Activated naive CD8-positive, alpha-beta T cell treated with anti-CD3 and anti-CD28 coated beads, Interleukin-2, amount 50 U/mL, for 24 hours (primary cell): ENCODE measurements around the gene MYH2.
"Not testable (repeated sequence)": the region's sequence is repeated elsewhere in the genome, so short reads cannot be mapped to it uniquely, and the experiment has no call there.

Experiments
- ATAC-seq: fragments of 150-1000 bp; cut with Tn5 transposase; one replicate; pipeline ENCODE4 v1.10.0; 2021
- DNase-seq: peaks from one replicate; pipeline ENCODE4 v3.0.0; 2021
- H3K27ac Mint-ChIP-seq: one replicate; pipeline ENCODE4 v1.8.0; 2021; ENCODE audit warnings: mild to moderate bottlenecking, mixed read lengths
- H3K27me3 Mint-ChIP-seq: one replicate; pipeline ENCODE4 v1.8.0; 2021; ENCODE audit warnings: mixed read lengths
- H3K36me3 Mint-ChIP-seq: one replicate; pipeline ENCODE4 v1.8.0; 2021; ENCODE audit warnings: low read depth, mixed read lengths
- H3K4me1 Mint-ChIP-seq: one replicate; pipeline ENCODE4 v1.8.0; 2021; ENCODE audit warnings: mixed read lengths
- H3K4me3 Mint-ChIP-seq: one replicate; pipeline ENCODE4 v1.8.0; 2021; ENCODE audit warnings: mild to moderate bottlenecking, moderate library complexity, mixed read lengths
- H3K9me3 Mint-ChIP-seq: one replicate; pipeline ENCODE4 v1.8.0; 2021; ENCODE audit warnings: mixed read lengths

MYH2 gene

GRCh38 chr17:10549096-10549842, at the start of gene MYH2:
Gene MYH2 (minus strand): TSS chr17:10549658. CDS start chr17:10547920, 1,738 bp downstream.
- H3K9me3 Mint-ChIP-seq: peaks cover 3% of the 10 kb centered on the region
- no peaks in the 10 kb centered on the region for H3K4me1 Mint-ChIP-seq
- DNase-seq (no peak), ATAC-seq (no peak)
- no peaks in the 10 kb centered on the region for H3K36me3 Mint-ChIP-seq
- H3K4me3 Mint-ChIP-seq: no peak within 1 kb of the TSS
- peaks cover 11% of the 10 kb centered on the region for H3K27me3 Mint-ChIP-seq
- H3K27ac Mint-ChIP-seq: no peak within 1 kb of the TSS

DNA sequence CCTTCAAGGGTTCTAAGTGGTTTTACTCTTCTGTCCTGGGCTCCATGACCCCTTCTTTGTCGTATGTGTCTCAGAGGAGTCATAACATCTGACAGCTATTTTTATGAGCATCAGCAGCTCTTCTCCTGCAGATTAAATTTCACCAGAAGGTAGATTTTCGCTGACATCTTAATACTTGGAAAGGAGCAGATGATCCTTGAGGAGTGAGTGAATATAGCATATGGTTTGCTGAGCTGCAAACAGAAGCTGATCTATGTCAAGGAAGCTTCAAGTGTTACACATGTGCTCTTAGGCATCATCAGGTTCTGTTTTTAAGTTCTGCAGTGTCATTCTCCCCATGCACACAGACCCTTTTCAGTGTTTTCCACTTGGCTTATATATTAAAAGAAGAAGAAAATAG, 49.2 kb upstream of the MYH2 start:
- H3K27me3 Mint-ChIP-seq: peaks cover 13% of the 10 kb centered on the region
- H3K4me3 Mint-ChIP-seq: no peak overlapping the region
- DNase-seq (no peak), ATAC-seq (no peak)
- no peaks in the 10 kb centered on the region for H3K4me1 Mint-ChIP-seq
- H3K36me3 Mint-ChIP-seq: no peaks in the 10 kb centered on the region
- H3K9me3 Mint-ChIP-seq: no peaks in the 10 kb centered on the region
- H3K27ac Mint-ChIP-seq: no peak overlapping the region

DNA sequence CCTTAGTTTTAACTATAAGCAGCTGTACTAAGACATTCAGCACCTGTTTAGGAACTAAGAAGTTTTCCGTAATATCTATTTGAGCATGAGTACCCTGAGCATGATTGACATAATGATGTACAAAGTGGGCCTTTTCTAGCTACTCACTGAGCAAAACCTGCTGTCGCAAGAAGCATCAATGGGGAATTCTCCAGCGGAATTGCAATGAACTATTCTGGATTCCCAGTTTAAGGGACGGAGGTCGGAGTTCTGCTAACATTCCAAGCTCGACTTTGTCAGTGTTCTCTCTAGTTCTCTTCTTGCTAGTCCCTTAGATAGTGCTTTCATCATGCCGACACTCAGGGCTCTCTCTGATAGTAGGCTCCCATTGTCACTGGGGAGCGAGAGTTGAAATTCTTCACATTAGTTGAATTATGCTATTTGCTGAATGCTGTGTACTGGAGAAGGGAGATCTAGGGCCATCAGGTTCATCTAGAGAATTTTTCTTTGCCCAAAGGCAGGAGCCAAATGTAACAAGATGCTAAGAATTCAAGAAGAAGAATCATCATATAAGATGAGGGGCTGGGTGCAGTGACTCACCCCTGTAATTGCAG, 40.2 kb upstream of the MYH2 start:
- H3K4me1 Mint-ChIP-seq: no peaks in the 10 kb centered on the region
- no peaks in the 10 kb centered on the region for H3K36me3 Mint-ChIP-seq
- no peak for DNase-seq
- no peak overlapping the region for H3K4me3 Mint-ChIP-seq
- ATAC-seq: no peak
- no peak overlapping the region for H3K27ac Mint-ChIP-seq
- peaks cover 11% of the 10 kb centered on the region for H3K27me3 Mint-ChIP-seq
- no peaks in the 10 kb centered on the region for H3K9me3 Mint-ChIP-seq

DNA sequence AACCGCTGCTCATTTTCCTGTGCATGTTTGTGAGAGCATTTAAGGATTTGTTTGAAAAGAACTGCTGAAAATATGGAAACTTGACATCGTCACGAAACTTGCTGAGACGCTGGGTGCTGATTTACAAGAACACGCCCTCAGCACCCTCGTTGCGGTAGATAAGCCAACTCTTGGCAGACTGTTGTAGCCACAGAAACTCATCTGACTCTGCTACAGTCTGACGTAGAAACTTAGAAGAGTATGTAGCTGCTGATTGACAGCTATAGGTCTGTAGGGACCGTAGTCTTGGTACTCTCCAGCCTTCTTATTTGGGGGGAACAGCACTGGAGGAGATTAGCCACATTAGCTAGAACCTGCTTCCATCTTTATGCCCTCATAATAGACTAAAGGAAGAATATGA, 36.1 kb upstream of the MYH2 start:
- no peak for DNase-seq
- ATAC-seq: no peak
- Mint-ChIP-seq H3K36me3 (no peaks in the 10 kb centered on the region), H3K4me3 (no peak overlapping the region), H3K27me3 (peaks cover 17% of the 10 kb centered on the region), H3K27ac (no peak overlapping the region), H3K4me1 (no peaks in the 10 kb centered on the region), H3K9me3 (no peaks in the 10 kb centered on the region)

GRCh38 chr17:10583834-10584233, 34.4 kb upstream of the MYH2 start:
- no peak overlapping the region for H3K27ac Mint-ChIP-seq
- ATAC-seq (no peak), DNase-seq (no peak)
- H3K9me3 Mint-ChIP-seq: no peaks in the 10 kb centered on the region
- H3K36me3 Mint-ChIP-seq: no peaks in the 10 kb centered on the region
- H3K27me3 Mint-ChIP-seq: peaks cover 17% of the 10 kb centered on the region
- no peak overlapping the region for H3K4me3 Mint-ChIP-seq
- H3K4me1 Mint-ChIP-seq: no peaks in the 10 kb centered on the region

- H3K27ac Mint-ChIP-seq: no peak overlapping the region
- ATAC-seq: no peak
Measured at GRCh38 chr17:10579270-10579669, 29.8 kb upstream of the MYH2 start.

GRCh38 chr17:10574324-10574723, 24.9 kb upstream of the MYH2 start:
- Mint-ChIP-seq H3K4me1 (no peaks in the 10 kb centered on the region), H3K9me3 (no peaks in the 10 kb centered on the region), H3K27ac (no peak overlapping the region), H3K27me3 (peaks cover 6% of the 10 kb centered on the region), H3K36me3 (no peaks in the 10 kb centered on the region), H3K4me3 (no peak overlapping the region)
- DNase-seq (no peak), ATAC-seq (no peak)

More at GRCh38 chr17:10579270-10579669, 29.8 kb upstream of the MYH2 start:
- H3K9me3 Mint-ChIP-seq: no peaks in the 10 kb centered on the region
- H3K4me1 Mint-ChIP-seq: no peaks in the 10 kb centered on the region
- H3K4me3 Mint-ChIP-seq: no peak overlapping the region
- peaks cover 16% of the 10 kb centered on the region for H3K27me3 Mint-ChIP-seq
- DNase-seq: no peak
- no peaks in the 10 kb centered on the region for H3K36me3 Mint-ChIP-seq

- ATAC-seq: no peak
- Mint-ChIP-seq H3K4me1 (no peaks in the 10 kb centered on the region), H3K9me3 (no peaks in the 10 kb centered on the region), H3K27me3 (peaks cover 4% of the 10 kb centered on the region), H3K36me3 (no peaks in the 10 kb centered on the region), H3K4me3 (no peak overlapping the region), H3K27ac (no peak overlapping the region)
- DNase-seq: no peak
Measured at GRCh38 chr17:10563991-10564660, 14.7 kb upstream of the MYH2 start.

GRCh38 chr17:10558049-10558448, 8.6 kb upstream of the MYH2 start:
- H3K36me3 Mint-ChIP-seq: no peaks in the 10 kb centered on the region
- no peak overlapping the region for H3K27ac Mint-ChIP-seq
- no peaks in the 10 kb centered on the region for H3K9me3 Mint-ChIP-seq
- ATAC-seq: no peak
- no peaks in the 10 kb centered on the region for H3K4me1 Mint-ChIP-seq
- DNase-seq: no peak
- H3K27me3 Mint-ChIP-seq: no peaks in the 10 kb centered on the region
- no peak overlapping the region for H3K4me3 Mint-ChIP-seq

- DNase-seq: no peak
- no peak overlapping the region for H3K4me3 Mint-ChIP-seq
- no peak overlapping the region for H3K27ac Mint-ChIP-seq
- no peak for ATAC-seq
- no peaks in the 10 kb centered on the region for H3K4me1 Mint-ChIP-seq
- H3K27me3 Mint-ChIP-seq: peaks cover 4% of the 10 kb centered on the region
- H3K36me3 Mint-ChIP-seq: no peaks in the 10 kb centered on the region
- H3K9me3 Mint-ChIP-seq: no peaks in the 10 kb centered on the region
Measured at GRCh38 chr17:10557422-10557821, 8.0 kb upstream of the MYH2 start.

DNA sequence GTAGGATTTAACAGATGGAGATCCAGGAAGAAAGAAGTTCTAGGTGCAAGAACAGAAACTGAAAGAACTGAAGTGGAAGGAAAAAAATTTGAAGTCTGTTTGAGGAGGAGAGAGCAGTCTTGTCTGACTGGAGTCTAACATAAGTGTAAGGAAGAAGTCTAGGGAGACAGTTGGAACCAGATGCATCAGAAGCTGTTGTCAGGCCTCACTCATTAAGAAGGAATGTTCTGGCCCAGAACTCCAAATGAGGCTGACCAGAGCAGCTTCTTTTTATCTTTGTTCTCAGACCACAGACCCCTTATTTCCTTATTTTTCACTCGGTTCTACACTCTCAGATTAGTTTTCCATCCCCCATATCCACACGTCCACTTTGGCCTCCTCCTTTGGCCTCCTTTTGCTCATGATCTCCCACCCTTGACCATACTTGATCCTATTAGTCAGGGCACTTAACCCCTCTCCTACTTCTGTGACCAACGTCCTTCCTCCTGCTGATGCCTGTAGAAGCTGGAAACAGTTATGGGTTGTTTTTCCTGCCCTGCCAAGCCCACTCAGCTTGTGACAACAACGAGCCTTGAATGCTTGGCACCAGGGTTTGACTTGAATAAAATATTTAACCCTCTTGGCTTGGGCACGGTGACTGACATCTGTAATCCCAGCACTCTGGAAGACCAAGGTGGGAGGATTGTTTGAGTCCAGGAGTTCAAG, 7.0 kb upstream of the MYH2 start:
- Mint-ChIP-seq H3K27ac (no peak overlapping the region), H3K36me3 (no peaks in the 10 kb centered on the region), H3K4me3 (no peak overlapping the region), H3K27me3 (peaks cover 8% of the 10 kb centered on the region), H3K9me3 (no peaks in the 10 kb centered on the region), H3K4me1 (no peaks in the 10 kb centered on the region)
- no peak for DNase-seq
- ATAC-seq: no peak

GRCh38 chr17:10550014-10550413, 556 bp upstream of the MYH2 start:
- DNase-seq (no peak), ATAC-seq (no peak)
- no peak overlapping the region for H3K27ac Mint-ChIP-seq
- no peaks in the 10 kb centered on the region for H3K9me3 Mint-ChIP-seq
- H3K4me1 Mint-ChIP-seq: no peaks in the 10 kb centered on the region
- H3K27me3 Mint-ChIP-seq: peaks cover 11% of the 10 kb centered on the region
- no peak overlapping the region for H3K4me3 Mint-ChIP-seq
- no peaks in the 10 kb centered on the region for H3K36me3 Mint-ChIP-seq

DNA sequence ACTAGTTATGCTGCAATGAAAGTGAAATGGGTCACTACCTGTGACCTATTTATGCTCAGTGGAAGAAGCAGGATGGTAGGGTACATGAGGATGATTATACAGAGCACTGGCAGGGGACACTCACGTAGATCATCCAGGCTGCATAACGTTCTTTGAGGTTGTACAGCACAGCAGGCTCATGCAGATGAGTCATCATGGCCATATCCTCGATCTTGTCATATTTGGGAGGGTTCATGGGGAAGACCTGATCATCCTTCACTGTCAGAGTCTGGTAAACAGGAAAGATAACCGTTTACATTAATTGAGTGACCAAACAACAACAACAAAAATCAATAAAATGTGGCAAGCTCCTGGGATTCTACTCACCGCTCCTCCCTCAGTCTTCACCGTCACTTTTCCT, 2.1 kb downstream of the MYH2 start:
- Mint-ChIP-seq H3K27ac (no peak overlapping the region), H3K36me3 (no peaks in the 10 kb centered on the region), H3K4me1 (no peaks in the 10 kb centered on the region), H3K27me3 (peaks cover 7% of the 10 kb centered on the region), H3K4me3 (no peak overlapping the region), H3K9me3 (peaks cover 5% of the 10 kb centered on the region)
- ATAC-seq (no peak), DNase-seq (no peak)

- not testable (repeated sequence) for H3K4me3 Mint-ChIP-seq, H3K36me3 Mint-ChIP-seq, H3K27ac Mint-ChIP-seq, ATAC-seq, H3K27me3 Mint-ChIP-seq, DNase-seq, H3K4me1 Mint-ChIP-seq
- H3K9me3 Mint-ChIP-seq: peaks cover 23% of the 10 kb centered on the region
Measured at GRCh38 chr17:10543486-10543885, 6.0 kb downstream of the MYH2 start.

- not testable (repeated sequence) for H3K4me1 Mint-ChIP-seq, H3K4me3 Mint-ChIP-seq, H3K27ac Mint-ChIP-seq, H3K36me3 Mint-ChIP-seq, H3K27me3 Mint-ChIP-seq, ATAC-seq, DNase-seq
- H3K9me3 Mint-ChIP-seq: peaks cover 23% of the 10 kb centered on the region
Measured at GRCh38 chr17:10541179-10541578, 8.3 kb downstream of the MYH2 start.
